HG03196 (cell line): ENCODE measurements around the gene TSPEAR.

Experiments
- ATAC-seq: cut with Tn5 transposase; IDR thresholded peaks from one replicate; pipeline ENCODE4 v1.9.1; 2021; ENCODE audit not compliant: unreplicated experiment

The TSPEAR gene

GRCh38 chr21:44533121-44533890 lies 178.1 kb downstream of the TSPEAR start:
- ATAC-seq: no peak

GRCh38 chr21:44532712-44533111 lies 178.7 kb downstream of the TSPEAR start:
- ATAC-seq: no peak

GRCh38 chr21:44531606-44532564 lies 179.5 kb downstream of the TSPEAR start:
- no peak for ATAC-seq

- ATAC-seq: no peak
These were observed 180.3 kb downstream of the TSPEAR start for GRCh38 chr21:44530903-44531605.

GRCh38 chr21:44530221-44530902 lies 181.0 kb downstream of the TSPEAR start:
- no peak for ATAC-seq

- no peak for ATAC-seq
These were observed 181.8 kb downstream of the TSPEAR start for GRCh38 chr21:44529503-44530125.

GRCh38 chr21:44529011-44529421 lies 182.4 kb downstream of the TSPEAR start:
- ATAC-seq: no peak

- ATAC-seq: no peak
These were observed 182.8 kb downstream of the TSPEAR start for GRCh38 chr21:44528634-44528995.

- ATAC-seq: no peak
These were observed 183.3 kb downstream of the TSPEAR start for GRCh38 chr21:44527983-44528633.

- ATAC-seq: no peak
These were observed 184.0 kb downstream of the TSPEAR start for GRCh38 chr21:44527156-44527982.

GRCh38 chr21:44526096-44526997 lies 185.0 kb downstream of the TSPEAR start:
- ATAC-seq: no peak

- ATAC-seq: no peak
These were observed 185.8 kb downstream of the TSPEAR start for GRCh38 chr21:44525391-44526095.

GRCh38 chr21:44524414-44525371 lies 186.7 kb downstream of the TSPEAR start:
- ATAC-seq: no peak

- ATAC-seq: no peak
These were observed 187.6 kb downstream of the TSPEAR start for GRCh38 chr21:44523567-44524413.

- ATAC-seq: no peak
These were observed 188.6 kb downstream of the TSPEAR start for GRCh38 chr21:44522753-44523204.
